H1 (cell line): Measurements from ENCODE around the gene RPS6KA5. TPM values are rescaled to one million over a fixed set of nuclear protein-coding genes. Genes with fewer than 3 reads are reported as not detected.

Experiments
- CTCF ChIA-PET: fragments of 300-600 bp; sonication (Branson Sonifier 250); formaldehyde crosslinking; loops from one replicate; lab custom pipeline; 2021; ENCODE audit not compliant: partially characterized antibody; lab: Charles Lee
- POLR2A ChIA-PET: fragments of 300-600 bp; sonication (Branson Sonifier 250); formaldehyde crosslinking; loops from one replicate; lab custom pipeline; 2021; ENCODE audit warnings: inconsistent platforms; ENCODE audit not compliant: partially characterized antibody; lab: Charles Lee
- DNase-seq, 2 experiments: peaks; one replicate each; pipeline versions ENCODE4 v3.0.0 to v3.0.0-alpha.2; 2010 to 2022; ENCODE audit warnings: low spot score in 2 of 2, low read depth in 1 of 2, mixed read lengths in 1 of 2
- FAIRE-seq: peaks from 2 replicates; lab custom pipeline; 2011; peaks lifted over from hg19 to GRCh38; lab: Jason Lieb, UNC
- H2AFZ ChIP-seq: 2 replicates; pipeline ENCODE4 v1.8.1; 2012; ENCODE audit warnings: low read length, inconsistent platforms
- H2AK5ac ChIP-seq: 2 replicates; pipeline ENCODE4 v1.6.1; 2013; ENCODE audit warnings: low read depth, low read length
- H2BK120ac ChIP-seq: replicated peaks from 2 replicates; pipeline ENCODE3; 2013; ENCODE audit warnings: low read depth, low read length, inconsistent platforms
- H2BK12ac ChIP-seq: 2 replicates; pipeline ENCODE4 v1.6.1; 2013; ENCODE audit warnings: low read depth, low read length
- H2BK15ac ChIP-seq: 2 replicates; pipeline ENCODE4 v1.6.1; 2013; ENCODE audit warnings: low read length
- H2BK20ac ChIP-seq: 2 replicates; pipeline ENCODE4 v1.6.1; 2013; ENCODE audit warnings: low read length
- H2BK5ac ChIP-seq: 2 replicates; pipeline ENCODE4 v1.6.1; 2013; ENCODE audit warnings: low read depth, low read length
- H3K14ac ChIP-seq: 2 replicates; pipeline ENCODE4 v1.6.1; 2013; ENCODE audit warnings: inconsistent platforms; ENCODE audit not compliant: insufficient read length
- H3K18ac ChIP-seq: 2 replicates; pipeline ENCODE4 v1.6.1; 2013; ENCODE audit warnings: low read length; ENCODE audit errors: extremely low read depth
- H3K23ac ChIP-seq: 2 replicates; pipeline ENCODE4 v1.6.1; 2013; ENCODE audit warnings: inconsistent platforms; ENCODE audit not compliant: insufficient read length
- H3K23me2 ChIP-seq: 2 replicates; pipeline ENCODE4 v1.6.1; 2013; ENCODE audit warnings: low read depth, low read length
- H3K27ac ChIP-seq: 2 replicates; pipeline ENCODE4 v1.6.1; 2011; ENCODE audit warnings: low read depth, low read length, inconsistent platforms
- H3K27me3 ChIP-seq, 4 experiments: replicated peaks in 1 of 4; 1 replicate in 1 of 4; 2 replicates in 3 of 4; pipeline versions ENCODE4 v1.6.1 to v1.8.1; 2011 to 2013; ENCODE audit warnings: low read length in 3 of 4, mild to moderate bottlenecking in 3 of 4, inconsistent platforms in 2 of 4, mixed read lengths in 2 of 4, moderate library complexity in 1 of 4; ENCODE audit not compliant: control insufficient read depth in 3 of 4, insufficient read depth in 3 of 4; ENCODE audit errors: extremely low read depth in 1 of 4
- H3K36me3 ChIP-seq, 4 experiments: 2 replicates each; pipeline versions ENCODE4 v1.6.1 to v1.8.1; 2011 to 2013; ENCODE audit warnings: mild to moderate bottlenecking in 4 of 4, low read length in 3 of 4, moderate library complexity in 2 of 4, control low read depth in 1 of 4, inconsistent platforms in 1 of 4; ENCODE audit not compliant: insufficient read depth in 4 of 4, control insufficient read depth in 2 of 4
- H3K4ac ChIP-seq: replicated peaks from 2 replicates; pipeline ENCODE3; 2013; ENCODE audit warnings: low read length, low read depth, mixed read lengths, inconsistent platforms; ENCODE audit not compliant: insufficient read length
- H3K4me1 ChIP-seq, 4 experiments: replicated peaks in 1 of 4; 1 replicate in 1 of 4; 2 replicates in 3 of 4; pipeline versions ENCODE4 v1.6.1 to v1.8.1; 2011 to 2013; ENCODE audit warnings: low read length in 3 of 4, inconsistent platforms in 2 of 4, mixed read lengths in 1 of 4; ENCODE audit not compliant: insufficient read depth in 4 of 4, control insufficient read depth in 3 of 4
- H3K4me2 ChIP-seq, 2 experiments: 2 replicates each; pipeline versions ENCODE4 v1.6.1 to v1.8.1; 2011 to 2013; ENCODE audit warnings: low read depth in 2 of 2, low read length in 2 of 2, control low read depth in 1 of 2, inconsistent platforms in 1 of 2, mild to moderate bottlenecking in 1 of 2; ENCODE audit not compliant: insufficient read depth in 1 of 2
- H3K4me3 ChIP-seq, 4 experiments: fragments of 200-600, 300-600 bp in 1 of 4; sonication (generic), shearing (Covaris generic), sonication (Bioruptor Twin) in 1 of 4; 2 replicates each; pipeline versions ENCODE4 v1.5.1 to v1.8.1; 2011 to 2016; ENCODE audit warnings: low read length in 4 of 4, low read depth in 3 of 4, control low read depth in 2 of 4, inconsistent platforms in 2 of 4, mild to moderate bottlenecking in 2 of 4, mixed read lengths in 1 of 4, moderate library complexity in 1 of 4; ENCODE audit not compliant: insufficient read depth in 2 of 4; ENCODE audit errors: extremely low read depth in 1 of 4
- H3K56ac ChIP-seq: replicated peaks from 2 replicates; pipeline ENCODE3; 2013; ENCODE audit warnings: low read depth, mild to moderate bottlenecking, mixed read lengths, low read length, inconsistent platforms; ENCODE audit not compliant: insufficient read length
- H3K79me1 ChIP-seq: 2 replicates; pipeline ENCODE4 v1.6.1; 2013; ENCODE audit warnings: low read depth, low read length, control low read depth
- H3K79me2 ChIP-seq, 2 experiments: 2 replicates each; pipeline versions ENCODE4 v1.6.1 to v1.8.1; 2012 to 2013; ENCODE audit warnings: low read length in 2 of 2, mild to moderate bottlenecking in 2 of 2, inconsistent platforms in 1 of 2; ENCODE audit not compliant: insufficient read depth in 2 of 2, control insufficient read depth in 1 of 2
- H3K9ac ChIP-seq, 4 experiments: replicated peaks in 1 of 4; 1 replicate in 1 of 4; 2 replicates in 3 of 4; pipeline versions ENCODE4 v1.6.1 to v1.8.1; 2011 to 2013; ENCODE audit warnings: low read depth in 3 of 4, low read length in 3 of 4, control low read depth in 2 of 4, mild to moderate bottlenecking in 2 of 4, moderate library complexity in 2 of 4, inconsistent platforms in 1 of 4; ENCODE audit errors: extremely low read depth in 1 of 4
- H3K9me3 ChIP-seq, 2 experiments: 2 replicates each; pipeline versions ENCODE4 v1.6.1 to v1.8.1; 2012 to 2013; ENCODE audit warnings: mild to moderate bottlenecking in 2 of 2, moderate library complexity in 2 of 2, control low read depth in 1 of 2, inconsistent platforms in 1 of 2, low read depth in 1 of 2, low read length in 1 of 2, mixed read lengths in 1 of 2; ENCODE audit not compliant: insufficient read depth in 2 of 2
- H4K20me1 ChIP-seq, 2 experiments: replicated peaks in 1 of 2; 2 replicates each; pipeline versions ENCODE3 to v1.8.1; 2011 to 2013; ENCODE audit warnings: inconsistent platforms in 2 of 2, low read length in 2 of 2, mild to moderate bottlenecking in 1 of 2; ENCODE audit not compliant: insufficient read depth in 2 of 2, control insufficient read depth in 1 of 2
- H4K5ac ChIP-seq: 2 replicates; pipeline ENCODE4 v1.6.1; 2013; ENCODE audit warnings: low read length, low read depth, mixed read lengths, inconsistent platforms; ENCODE audit not compliant: insufficient read length
- H4K8ac ChIP-seq: 2 replicates; pipeline ENCODE4 v1.8.0; 2013; ENCODE audit warnings: mild to moderate bottlenecking, moderate library complexity, low read length, inconsistent platforms; ENCODE audit not compliant: insufficient read depth; ENCODE audit errors: extremely low read depth
- H4K91ac ChIP-seq: replicated peaks from 2 replicates; pipeline ENCODE3; 2013; ENCODE audit warnings: low read length, mixed read lengths, inconsistent platforms; ENCODE audit not compliant: insufficient read length
- FOSL1 ChIP-seq: IDR thresholded peaks from 2 replicates; pipeline ENCODE4 v1.6.1; 2011; ENCODE audit warnings: mild to moderate bottlenecking, low read depth, low read length, moderate library complexity; ENCODE audit not compliant: insufficient read depth
- KDM4A ChIP-seq: IDR thresholded peaks from one replicate; pipeline ENCODE4 v1.7.1; 2012; ENCODE audit warnings: low read depth, mild to moderate bottlenecking, moderate library complexity, low read length, inconsistent platforms; ENCODE audit not compliant: severe bottlenecking
- MAFK ChIP-seq: IDR thresholded peaks from 2 replicates; pipeline ENCODE4 v1.6.1; 2012; ENCODE audit warnings: low read depth, mild to moderate bottlenecking, improper control_type of control experiment, low read length
- MAX ChIP-seq: IDR thresholded peaks from 2 replicates; pipeline ENCODE4 v1.6.1; 2012; ENCODE audit warnings: inconsistent platforms
- SAP30 ChIP-seq: fragments of 300-600 bp; sonication (generic); IDR thresholded peaks from 2 replicates; pipeline ENCODE4 v1.7.1; 2012; ENCODE audit warnings: low read length, moderate library complexity, mild to moderate bottlenecking, inconsistent platforms; ENCODE audit not compliant: insufficient read depth, insufficient replicate concordance
- TBP ChIP-seq: IDR thresholded peaks from 2 replicates; pipeline ENCODE4 v1.6.1; 2011; ENCODE audit warnings: low read depth, low read length, improper control_type of control experiment
- YY1 ChIP-seq: IDR thresholded peaks from 2 replicates; pipeline ENCODE4 v1.6.1; 2011; ENCODE audit warnings: low read depth, mild to moderate bottlenecking, low read length
- WGBS, 2 experiments: shearing (Covaris generic) in 1 of 2; methylation state at CpG; one replicate each; pipeline versions ENCODE4 v1.1.6 to v1.1.7; 2013 to 2015; ENCODE audit warnings: low lambda C conversion rate in 2 of 2, mixed read lengths in 2 of 2, inconsistent platforms in 1 of 2, low coverage in 1 of 2, missing lambda C conversion rate in 1 of 2; ENCODE audit not compliant: insufficient replicate concordance in 2 of 2, insufficient coverage in 1 of 2, insufficient read length in 1 of 2; ENCODE audit errors: extremely low coverage in 1 of 2, missing lambda C conversion rate in 1 of 2; 5-methylcytosine and 5-hydroxymethylcytosine counted together
- polyA plus RNA-seq, 7 experiments: library from polyadenylated mRNA; depleted of rRNA in 3 of 7; stranded (reverse) in 5 of 7; unstranded in 2 of 7; fragments of >200 nt in 5 of 7; fragments of 200-250 nt in 2 of 7; gene quantifications; 1 replicate in 5 of 7; 2 replicates in 1 of 7; 4 replicates in 1 of 7; pipeline versions ENCODE4 v1.2.1 to v1.2.3, GENCODE V29; 2011 to 2013; ENCODE audit warnings: missing spikeins in 2 of 7, mixed read lengths in 2 of 7
- total RNA-seq: library from RNA; stranded (reverse); fragmentation: NEBNext Ultra II Directional; extraction: Animal tissue kit (Norgen Biotek cat#: 25700); gene quantifications from 2 replicates; pipeline ENCODE4 v1.2.1, GENCODE V29; 2021

Gene RPS6KA5
- total and polyA plus RNA-seq, 2 of the 8 experiments (the other 6 are each of a cell fraction or from before 2014, with no cell fraction given), result 0.85 to 3.1 TPM

GRCh38 chr14:90805084-90805391, 255.4 kb downstream of the RPS6KA5 start:
- Histone ChIP-seq H2BK20ac (no peak overlapping the region), H3K56ac (no peak overlapping the region), H3K27me3 (no peaks in the 10 kb centered on the region), H3K4me1 (peaks cover 0 to 8% (median 1%) of the 10 kb centered on the region in 4 experiments; a peak in 3 of 7 replicates), H3K79me2 (peaks cover 0 to 3% of the 10 kb centered on the region in 2 experiments; a peak in 1 of 4 replicates), H3K23ac (no peak overlapping the region), H3K36me3 (no peaks in the 10 kb centered on the region), H4K5ac (no peak overlapping the region), H3K9ac (no peak overlapping the region), H3K23me2 (no peaks in the 10 kb centered on the region), H3K9me3 (no peaks in the 10 kb centered on the region), H2BK120ac (no peak overlapping the region), H3K79me1 (peaks cover 7% of the 10 kb centered on the region; the same call in 1 of the 2 replicates), H2AFZ (no peak overlapping the region), H3K4me3 (no peak overlapping the region), H3K18ac (no peak overlapping the region), H4K20me1 (no peaks in the 10 kb centered on the region), H2BK15ac (no peak overlapping the region), H3K14ac (no peak overlapping the region), H4K91ac (no peak overlapping the region)
- no peak for DNase-seq
- ChIA-PET POLR2A (interaction anchor here (0.9 to 1.2 kb wide), 2 partner anchors 8 to 13 kb away, joined by 3 to 5 read pairs; no protein-coding TSS in a partner anchor), CTCF (interaction anchor here (0.6 to 3.1 kb wide), 7 partner anchors 10 to 94 kb away, joined by 3 to 13 read pairs (median 6); partner anchors contain the start of gene TTC7B)
- TF ChIP-seq FOSL1, result no peak
- TF ChIP-seq YY1, result no peak
- TF ChIP-seq MAX, result no peak
- no peak for TF ChIP-seq TBP
- TF ChIP-seq SAP30, result no peak
- no peak for TF ChIP-seq KDM4A
- no peak for TF ChIP-seq MAFK
- TF ChIP-seq, all 59 proteins: peak for 0
- FAIRE-seq, result no peak
- Histone ChIP-seq H2AK5ac (0 out of 2 replicates have a peak overlapping the region, but pooled peaks have one; percentile 49), H3K27ac (no peak overlapping the region), H4K8ac (no peak overlapping the region), H3K4me2 (no peak overlapping the region), H2BK5ac (peak overlapping the region; percentile 82; the same call in 1 of the 2 replicates), H2BK12ac (no peak overlapping the region; the same call in 1 of the 2 replicates), H3K4ac (no peak overlapping the region)
- WGBS, 2 experiments, result 93% methylated on average over 13 of the region's 13 CpGs; no CpG with 5 or more reads in 1 of the 2 experiments
